ENCODE data around the gene KRTAP20-1. TPM values are rescaled to one million over a fixed set of nuclear protein-coding genes. Genes with fewer than 3 reads are reported as not detected.

Gene KRTAP20-1
- total RNA-seq, 1 donor from 2014 or later = not detected

DNA sequence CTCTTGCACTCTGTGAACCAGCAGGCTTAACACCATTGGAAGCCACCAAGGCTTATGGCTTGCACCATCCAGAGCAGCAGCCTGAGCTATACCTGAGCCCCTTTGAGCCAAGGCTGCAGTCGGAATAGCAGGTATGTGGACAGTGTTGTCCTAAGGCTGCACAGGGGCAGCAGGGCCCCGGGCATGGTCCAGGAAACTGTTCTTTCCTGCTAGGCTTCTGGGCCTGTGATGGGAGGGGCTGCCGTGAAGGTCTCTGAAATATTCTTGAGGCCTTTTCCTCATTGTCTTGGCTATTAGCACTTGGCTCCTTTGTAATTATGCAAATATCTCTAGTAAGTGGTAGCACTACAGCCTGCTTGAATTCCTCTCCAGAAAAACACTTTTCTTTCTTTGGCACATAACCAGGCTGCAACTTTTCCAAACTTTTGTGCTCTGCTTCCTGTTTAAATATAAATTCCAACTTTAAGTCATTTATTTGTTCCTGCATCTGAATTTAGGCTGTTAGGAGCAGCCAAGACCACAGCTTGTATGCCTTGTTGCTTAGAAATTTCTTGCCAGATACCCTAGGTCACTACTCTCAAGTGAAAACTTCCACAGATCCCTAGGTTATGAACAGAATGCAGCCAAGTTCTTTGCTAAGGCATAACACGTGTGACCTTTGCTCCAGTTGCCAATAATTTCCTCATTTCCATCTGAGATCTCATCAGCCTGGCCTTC lies 9.4 kb downstream of the KRTAP20-1 start:
- H3K36me3 Mint-ChIP-seq = no peaks in the 10 kb centered on the region
- TF ChIP-seq, protein P1, sequence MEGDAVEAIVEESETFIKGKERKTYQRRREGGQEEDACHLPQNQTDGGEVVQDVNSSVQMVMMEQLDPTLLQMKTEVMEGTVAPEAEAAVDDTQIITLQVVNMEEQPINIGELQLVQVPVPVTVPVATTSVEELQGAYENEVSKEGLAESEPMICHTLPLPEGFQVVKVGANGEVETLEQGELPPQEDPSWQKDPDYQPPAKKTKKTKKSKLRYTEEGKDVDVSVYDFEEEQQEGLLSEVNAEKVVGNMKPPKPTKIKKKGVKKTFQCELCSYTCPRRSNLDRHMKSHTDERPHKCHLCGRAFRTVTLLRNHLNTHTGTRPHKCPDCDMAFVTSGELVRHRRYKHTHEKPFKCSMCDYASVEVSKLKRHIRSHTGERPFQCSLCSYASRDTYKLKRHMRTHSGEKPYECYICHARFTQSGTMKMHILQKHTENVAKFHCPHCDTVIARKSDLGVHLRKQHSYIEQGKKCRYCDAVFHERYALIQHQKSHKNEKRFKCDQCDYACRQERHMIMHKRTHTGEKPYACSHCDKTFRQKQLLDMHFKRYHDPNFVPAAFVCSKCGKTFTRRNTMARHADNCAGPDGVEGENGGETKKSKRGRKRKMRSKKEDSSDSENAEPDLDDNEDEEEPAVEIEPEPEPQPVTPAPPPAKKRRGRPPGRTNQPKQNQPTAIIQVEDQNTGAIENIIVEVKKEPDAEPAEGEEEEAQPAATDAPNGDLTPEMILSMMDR (IDR thresholded peaks at IDR 0.05; ENCODE audit: unreplicated experiment) = no peak
- H3K4me3 Mint-ChIP-seq = no peak overlapping the region
- H3K27ac Mint-ChIP-seq = no peak overlapping the region
- no peaks in the 10 kb centered on the region for H3K4me1 Mint-ChIP-seq
- peaks cover 53% of the 10 kb centered on the region for H3K9me3 Mint-ChIP-seq
- no peaks in the 10 kb centered on the region for H3K27me3 Mint-ChIP-seq (ENCODE audit: low read depth)
- DNase-seq (ENCODE audit: low spot score in 2 of 2, unreplicated experiment in 2 of 2) = no peak

DNA sequence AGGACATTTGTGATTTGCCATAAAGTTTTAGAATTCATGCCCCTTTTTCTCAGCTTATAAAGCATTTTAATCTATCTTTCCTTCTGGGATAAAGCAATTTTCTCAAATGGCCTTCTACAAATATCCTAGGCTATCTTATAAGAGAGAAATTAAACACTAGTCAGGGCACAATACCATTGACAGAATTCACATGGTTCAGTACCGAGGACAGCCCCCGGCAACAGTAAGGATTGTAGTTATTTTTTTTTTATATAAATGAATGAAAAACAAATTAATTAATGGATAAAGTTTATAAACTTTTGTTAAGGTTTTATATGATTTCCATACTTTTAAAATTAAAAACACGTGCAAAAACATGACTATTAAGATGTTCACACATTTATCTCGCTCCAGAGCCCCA lies 11.9 kb downstream of the KRTAP20-1 start:
- TF ChIP-seq, protein P1 (IDR thresholded peaks at IDR 0.05; ENCODE audit: unreplicated experiment) = no peak
- Mint-ChIP-seq H3K36me3 (no peaks in the 10 kb centered on the region), H3K27me3 (ENCODE audit: low read depth) (no peaks in the 10 kb centered on the region), H3K9me3 (peaks cover 61% of the 10 kb centered on the region), H3K4me1 (no peaks in the 10 kb centered on the region), H3K27ac (no peak overlapping the region), H3K4me3 (no peak overlapping the region)
- no peak for DNase-seq (ENCODE audit: low spot score in 2 of 2, unreplicated experiment in 2 of 2)

DNA sequence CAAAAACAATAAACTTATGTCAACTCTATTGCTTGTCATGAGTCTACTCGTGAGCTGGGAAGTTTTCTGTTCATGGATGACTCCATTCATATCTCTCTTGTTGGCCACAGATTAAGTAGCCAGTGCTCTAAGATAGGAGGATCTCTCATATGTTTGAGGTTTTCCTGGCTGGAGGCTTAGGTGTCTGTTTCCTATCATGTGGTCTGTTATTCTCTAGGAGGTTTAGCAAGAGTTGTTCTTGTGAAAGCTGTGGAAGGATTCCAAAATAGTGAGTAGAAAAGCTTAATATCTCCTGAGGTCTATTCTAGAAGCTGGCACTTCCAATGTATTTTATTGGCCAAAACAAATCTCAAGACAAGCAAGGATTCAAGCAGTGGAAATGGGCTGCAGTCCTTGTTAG lies 13.0 kb downstream of the KRTAP20-1 start:
- Mint-ChIP-seq H3K27me3 (ENCODE audit: low read depth) (no peaks in the 10 kb centered on the region), H3K36me3 (no peaks in the 10 kb centered on the region), H3K9me3 (peaks cover 62% of the 10 kb centered on the region), H3K4me3 (no peak overlapping the region), H3K4me1 (no peaks in the 10 kb centered on the region), H3K27ac (no peak overlapping the region)
- no peak for DNase-seq (ENCODE audit: low spot score in 2 of 2, unreplicated experiment in 2 of 2)
- TF ChIP-seq, protein P1 (IDR thresholded peaks at IDR 0.05; ENCODE audit: unreplicated experiment) = no peak

DNA sequence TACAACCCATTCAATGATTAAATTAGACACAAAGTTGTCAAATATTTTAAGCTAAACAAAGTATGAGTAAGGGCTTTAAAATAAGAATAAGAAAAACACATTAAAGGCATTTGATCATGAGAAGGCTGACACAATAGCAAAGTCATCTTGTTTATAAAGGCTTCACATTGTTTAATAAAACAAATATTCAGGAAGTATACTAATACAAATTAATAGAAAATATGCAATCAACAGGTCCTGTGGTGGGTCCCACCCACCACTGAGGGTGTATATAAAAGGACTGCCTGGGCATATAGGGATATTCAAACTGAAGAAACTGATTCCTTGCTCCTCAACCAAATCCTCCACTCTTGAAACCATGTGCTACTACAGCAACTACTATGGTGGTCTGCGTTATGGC lies 18.7 kb downstream of the KRTAP20-1 start, which contains the start of gene KRTAP20-2:
KRTAP20-2 (plus strand) TSS at position 301 of the 400 bp plus-strand sequence; CDS start at position 359, 58 bp downstream.
- Mint-ChIP-seq H3K27ac (no peak within 1 kb of the TSS), H3K4me3 (no peak within 1 kb of the TSS), H3K9me3 (peaks cover 52% of the 10 kb centered on the region), H3K36me3 (no peaks in the 10 kb centered on the region), H3K4me1 (no peaks in the 10 kb centered on the region), H3K27me3 (ENCODE audit: low read depth) (no peaks in the 10 kb centered on the region)
- DNase-seq (ENCODE audit: low spot score in 2 of 2, unreplicated experiment in 2 of 2) = no peak
- TF ChIP-seq, protein P1 (IDR thresholded peaks at IDR 0.05; ENCODE audit: unreplicated experiment) = no peak

DNA sequence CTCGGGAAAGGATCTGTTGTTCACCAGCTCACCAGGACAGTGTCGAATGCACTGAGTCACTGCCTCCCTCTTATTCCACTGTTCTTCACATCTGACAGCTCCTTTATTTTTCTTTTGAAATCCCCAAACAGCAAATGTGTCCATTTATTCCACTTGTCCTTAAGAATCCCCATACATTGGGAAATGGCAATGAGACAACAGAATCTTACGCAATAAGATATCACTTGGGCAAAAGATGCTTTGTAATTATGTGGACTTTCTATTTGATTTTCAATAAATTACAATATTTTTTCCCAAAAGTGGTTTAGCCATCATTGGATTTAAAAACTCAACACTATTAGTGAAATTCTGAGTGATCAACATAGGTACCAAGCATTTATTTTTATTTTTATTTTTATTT lies 22.5 kb downstream of the KRTAP20-1 start:
- no peaks in the 10 kb centered on the region for H3K27me3 Mint-ChIP-seq (ENCODE audit: low read depth)
- no peak for DNase-seq (ENCODE audit: low spot score in 2 of 2, unreplicated experiment in 2 of 2)
- H3K4me1 Mint-ChIP-seq = no peaks in the 10 kb centered on the region
- TF ChIP-seq, protein P1 (IDR thresholded peaks at IDR 0.05; ENCODE audit: unreplicated experiment) = no peak
- H3K27ac Mint-ChIP-seq = no peak overlapping the region
- H3K4me3 Mint-ChIP-seq = no peak overlapping the region
- H3K9me3 Mint-ChIP-seq = peaks cover 52% of the 10 kb centered on the region
- H3K36me3 Mint-ChIP-seq = no peaks in the 10 kb centered on the region

Measured in mesothelial cell of epicardium (in vitro differentiated cells).